Esophagus muscularis mucosa (tissue), 4 donors: ENCODE results near the gene UBASH3A. TPM values are rescaled to one million over a fixed set of nuclear protein-coding genes. Genes with fewer than 3 reads are reported as not detected.

Source experiments
- DNase-seq: peaks from one replicate; pipeline ENCODE4 v3.0.0-alpha.2; 2017; ENCODE audit errors: extremely low spot score
- H3K27ac ChIP-seq, 4 donors: fragments of 200-600 bp; sonication (generic); replicated peaks in 1 of 4; 1 replicate in 3 of 4; 2 replicates in 1 of 4; pipeline ENCODE4 v1.5.1; 2016 to 2019; ENCODE audit warnings: mild to moderate bottlenecking in 1 of 4
- H3K27me3 ChIP-seq, 4 donors: fragments of 200-600 bp; sonication (generic); one replicate each; pipeline versions ENCODE4 v1.5.1 to v1.6.0; 2016 to 2019
- H3K36me3 ChIP-seq, 4 donors: fragments of 200-600 bp; sonication (generic); one replicate each; pipeline ENCODE4 v1.5.1; 2016 to 2019
- H3K4me1 ChIP-seq, 4 donors: fragments of 200-600 bp; sonication (generic); one replicate each; pipeline ENCODE4 v1.5.1; 2016 to 2019
- H3K4me3 ChIP-seq, 4 donors: fragments of 200-600 bp; sonication (generic); 1 replicate in 2 of 4; 2 replicates in 2 of 4; pipeline ENCODE4 v1.5.1; 2016 to 2019; ENCODE audit warnings: mild to moderate bottlenecking in 4 of 4, moderate library complexity in 1 of 4
- H3K9me3 ChIP-seq, 4 donors: fragments of 200-600 bp; sonication (generic); 1 replicate in 3 of 4; 2 replicates in 1 of 4; pipeline ENCODE4 v1.5.1; 2016 to 2019
- CTCF ChIP-seq, 3 experiments: fragments of 200-600 bp in 2 of 3; fragments of 450-650 bp in 1 of 3; sonication (generic) in 2 of 3; IDR thresholded peaks; one replicate each; pipeline ENCODE4 v1.5.1; 2017 to 2019; ENCODE audit warnings: antibody characterized with exemption in 3 of 3, mild to moderate bottlenecking in 2 of 3, moderate library complexity in 1 of 3
- EP300 ChIP-seq: sonication (generic); formaldehyde crosslinking; IDR thresholded peaks from one replicate; pipeline ENCODE4 v1.6.1; 2017; ENCODE audit warnings: antibody characterized with exemption
- POLR2A ChIP-seq: fragments of 450-650 bp; IDR thresholded peaks from one replicate; pipeline ENCODE4 v1.6.1; 2017; ENCODE audit warnings: antibody characterized with exemption, moderate library complexity, mild to moderate bottlenecking, low read depth
- POLR2AphosphoS5 ChIP-seq, 2 donors: sonication (generic); formaldehyde crosslinking; IDR thresholded peaks; one replicate each; pipeline ENCODE4 v1.6.1; 2017; ENCODE audit warnings: antibody characterized with exemption in 2 of 2
- WGBS: methylation state at CpG from one replicate; pipeline ENCODE4 v1.1.5; 2018; 5-methylcytosine and 5-hydroxymethylcytosine counted together
- intact Hi-C: fragments of 100-400 bp; cut with DNase I; formaldehyde crosslinking; loops from one replicate; pipeline ENCODE4 v1.15.1; 2023
- total RNA-seq, 4 donors: library from RNA; depleted of rRNA; stranded (reverse); fragments of >200 nt; gene quantifications; one replicate each; pipeline versions ENCODE4 v1.1.0 to v1.2.1, GENCODE V29; 2016

UBASH3A gene
- total RNA-seq, 4 donors from 2014 or later: 0.17 to 0.78 (median 0.50) TPM; not detected in 1

GRCh38 chr21:42409366-42409765, 5.7 kb downstream of the UBASH3A start:
- TF ChIP-seq CTCF (IDR thresholded peaks at IDR 0.05): no peak
- no peak for TF ChIP-seq POLR2A
- TF ChIP-seq EP300: no peak
- TF ChIP-seq POLR2AphosphoS5 (IDR thresholded peaks at IDR 0.05): no peak
- no peak for DNase-seq
- Histone ChIP-seq H3K4me3 (no peak overlapping the region), H3K4me1 (no peaks in the 10 kb centered on the region), H3K27me3 (peaks cover 0 to 58% (median 0%) of the 10 kb centered on the region in 4 donors), H3K9me3 (no peaks in the 10 kb centered on the region), H3K27ac (no peak overlapping the region), H3K36me3 (no peaks in the 10 kb centered on the region)
- intact Hi-C loops: no loop called here
- 77% methylated on average over 7 of the region's 7 CpGs for WGBS

- no peak overlapping the region for H3K27ac ChIP-seq
- H3K36me3 ChIP-seq: no peaks in the 10 kb centered on the region
- DNase-seq: no peak
- intact Hi-C loops: no loop called here
- 65% methylated on average over 7 of the region's 7 CpGs for WGBS
- no peaks in the 10 kb centered on the region for H3K4me1 ChIP-seq
- H3K27me3 ChIP-seq: peaks cover 0 to 70% (median 0%) of the 10 kb centered on the region in 4 donors
- TF ChIP-seq EP300 (no peak), CTCF (IDR thresholded peaks at IDR 0.05) (no peak), POLR2AphosphoS5 (IDR thresholded peaks at IDR 0.05) (no peak), POLR2A (no peak)
- no peaks in the 10 kb centered on the region for H3K9me3 ChIP-seq
- no peak overlapping the region for H3K4me3 ChIP-seq
These were observed 7.6 kb downstream of the UBASH3A start for GRCh38 chr21:42411197-42411869.

- no peaks in the 10 kb centered on the region for H3K9me3 ChIP-seq
- 75% methylated on average over 9 of the region's 21 CpGs for WGBS
- no peak overlapping the region for H3K4me3 ChIP-seq
- no peak for DNase-seq
- no peak overlapping the region for H3K27ac ChIP-seq
- no peaks in the 10 kb centered on the region for H3K4me1 ChIP-seq
- no peaks in the 10 kb centered on the region for H3K36me3 ChIP-seq
- H3K27me3 ChIP-seq: peaks cover 0 to 66% (median 0%) of the 10 kb centered on the region in 4 donors
- intact Hi-C loops: no loop called here
- TF ChIP-seq EP300 (no peak), CTCF (IDR thresholded peaks at IDR 0.05) (no peak), POLR2AphosphoS5 (IDR thresholded peaks at IDR 0.05) (no peak)
These were observed 8.4 kb downstream of the UBASH3A start for GRCh38 chr21:42411891-42412635.

GRCh38 chr21:42412636-42412933, 8.9 kb downstream of the UBASH3A start:
- no peaks in the 10 kb centered on the region for H3K9me3 ChIP-seq
- intact Hi-C loops: no loop called here
- DNase-seq: no peak
- no peaks in the 10 kb centered on the region for H3K4me1 ChIP-seq
- WGBS: 84% methylated on average over 5 of the region's 5 CpGs
- H3K4me3 ChIP-seq: no peak overlapping the region
- TF ChIP-seq POLR2AphosphoS5 (IDR thresholded peaks at IDR 0.05) (no peak), POLR2A (no peak), EP300 (no peak), CTCF (IDR thresholded peaks at IDR 0.05) (no peak)
- peaks cover 0 to 61% (median 0%) of the 10 kb centered on the region in 4 donors for H3K27me3 ChIP-seq
- H3K27ac ChIP-seq: no peak overlapping the region
- H3K36me3 ChIP-seq: no peaks in the 10 kb centered on the region
